Astrocyte (in vitro differentiated cells and primary cell): ENCODE results near the gene LIPI. TPM values are rescaled to one million over a fixed set of nuclear protein-coding genes. Genes with fewer than 3 reads are reported as not detected.

Source experiments
- DNase-seq: peaks from one replicate; pipeline ENCODE4 v3.0.0-alpha.2; 2010; ENCODE audit warnings: low read depth
- FAIRE-seq: peaks from 2 replicates; lab custom pipeline; 2011; peaks lifted over from hg19 to GRCh38; lab: Jason Lieb, UNC
- H2AFZ ChIP-seq: 2 replicates; pipeline ENCODE4 v1.6.0; 2012; ENCODE audit warnings: low read depth, low read length, inconsistent platforms
- H3K27ac ChIP-seq: 2 replicates; pipeline ENCODE4 v1.5.1; 2011; ENCODE audit warnings: low read depth, low read length, inconsistent platforms
- H3K27me3 ChIP-seq: 2 replicates; pipeline ENCODE4 v1.6.0; 2011; ENCODE audit warnings: low read length, inconsistent platforms; ENCODE audit not compliant: insufficient read depth
- H3K36me3 ChIP-seq: 2 replicates; pipeline ENCODE4 v1.5.1; 2011; ENCODE audit warnings: low read length, inconsistent platforms; ENCODE audit not compliant: insufficient read depth
- H3K4me1 ChIP-seq: 2 replicates; pipeline ENCODE4 v1.5.1; 2011; ENCODE audit warnings: low read length, inconsistent platforms; ENCODE audit not compliant: insufficient read depth
- H3K4me2 ChIP-seq: 2 replicates; pipeline ENCODE4 v1.6.0; 2012; ENCODE audit warnings: low read length, inconsistent platforms
- H3K4me3 ChIP-seq: 2 replicates; pipeline ENCODE4 v1.5.1; 2011; ENCODE audit warnings: low read depth, mild to moderate bottlenecking, low read length, inconsistent platforms; ENCODE audit not compliant: insufficient read depth
- H3K79me2 ChIP-seq: 2 replicates; pipeline ENCODE4 v1.6.0; 2012; ENCODE audit warnings: mild to moderate bottlenecking, low read length, inconsistent platforms; ENCODE audit not compliant: insufficient read depth
- H3K9ac ChIP-seq: 2 replicates; pipeline ENCODE4 v1.6.0; 2012; ENCODE audit warnings: mild to moderate bottlenecking, low read length, inconsistent platforms
- H3K9me3 ChIP-seq: 2 replicates; pipeline ENCODE4 v1.5.1; 2012; ENCODE audit warnings: low read depth, mild to moderate bottlenecking, low read length, inconsistent platforms; ENCODE audit not compliant: insufficient read depth
- H4K20me1 ChIP-seq: 2 replicates; pipeline ENCODE4 v1.6.0; 2012; ENCODE audit warnings: low read length, inconsistent platforms; ENCODE audit not compliant: insufficient read depth
- H3K27ac Mint-ChIP-seq: one replicate; pipeline ENCODE4 v1.8.0; 2021; ENCODE audit warnings: mild to moderate bottlenecking, mixed read lengths; ENCODE audit not compliant: unreplicated experiment
- H3K27me3 Mint-ChIP-seq: one replicate; pipeline ENCODE4 v1.8.0; 2021; ENCODE audit warnings: low read depth, mixed read lengths; ENCODE audit not compliant: unreplicated experiment
- H3K36me3 Mint-ChIP-seq: one replicate; pipeline ENCODE4 v1.8.0; 2021; ENCODE audit warnings: low read depth, mixed read lengths; ENCODE audit not compliant: unreplicated experiment
- H3K4me1 Mint-ChIP-seq: one replicate; pipeline ENCODE4 v1.8.0; 2021; ENCODE audit warnings: low read depth, mixed read lengths; ENCODE audit not compliant: unreplicated experiment
- H3K4me3 Mint-ChIP-seq: one replicate; pipeline ENCODE4 v1.8.0; 2021; ENCODE audit warnings: mild to moderate bottlenecking, moderate library complexity, mixed read lengths; ENCODE audit not compliant: unreplicated experiment
- H3K9me3 Mint-ChIP-seq: one replicate; pipeline ENCODE4 v1.8.0; 2021; ENCODE audit warnings: mild to moderate bottlenecking, mixed read lengths; ENCODE audit not compliant: unreplicated experiment
- CTCF ChIP-seq: IDR thresholded peaks from 2 replicates; pipeline ENCODE4 v1.5.1; 2011; ENCODE audit warnings: low read depth, mild to moderate bottlenecking, inconsistent platforms, low read length, moderate library complexity; ENCODE audit not compliant: insufficient read depth
- EZH2 ChIP-seq: IDR thresholded peaks from 2 replicates; pipeline ENCODE4 v1.6.1; 2012; ENCODE audit warnings: mild to moderate bottlenecking, low read length, inconsistent platforms; ENCODE audit not compliant: insufficient read depth
- total RNA-seq: library from RNA; stranded (reverse); gene quantifications from 2 replicates; pipeline ENCODE4 v1.2.1, GENCODE V29; 2021

LIPI gene
- total RNA-seq, 1 donor from 2014 or later, result not detected

GRCh38 chr21:14084068-14084501, 126.7 kb downstream of the LIPI start:
- H2AFZ ChIP-seq, result no peak overlapping the region
- H3K79me2 ChIP-seq, result no peaks in the 10 kb centered on the region
- DNase-seq (no peak), FAIRE-seq (no peak)
- H3K9ac ChIP-seq, result no peak overlapping the region
- no peaks in the 10 kb centered on the region for H3K9me3 ChIP-seq
- H3K27ac Mint-ChIP-seq, result no peak overlapping the region
- no peak overlapping the region for H3K4me2 ChIP-seq
- TF ChIP-seq EZH2 (no peak), CTCF (no peak)
- H3K27me3 Mint-ChIP-seq, result no peaks in the 10 kb centered on the region
- H3K4me1 ChIP-seq, result no peaks in the 10 kb centered on the region
- H3K4me3 ChIP-seq, result no peak overlapping the region
- no peaks in the 10 kb centered on the region for H4K20me1 ChIP-seq
- H3K36me3 ChIP-seq, result no peaks in the 10 kb centered on the region
- no peak overlapping the region for H3K4me3 Mint-ChIP-seq
- no peaks in the 10 kb centered on the region for H3K27me3 ChIP-seq
- no peaks in the 10 kb centered on the region for H3K4me1 Mint-ChIP-seq
- H3K27ac ChIP-seq, result no peak overlapping the region
- H3K36me3 Mint-ChIP-seq, result no peaks in the 10 kb centered on the region
- H3K9me3 Mint-ChIP-seq, result no peaks in the 10 kb centered on the region

DNA sequence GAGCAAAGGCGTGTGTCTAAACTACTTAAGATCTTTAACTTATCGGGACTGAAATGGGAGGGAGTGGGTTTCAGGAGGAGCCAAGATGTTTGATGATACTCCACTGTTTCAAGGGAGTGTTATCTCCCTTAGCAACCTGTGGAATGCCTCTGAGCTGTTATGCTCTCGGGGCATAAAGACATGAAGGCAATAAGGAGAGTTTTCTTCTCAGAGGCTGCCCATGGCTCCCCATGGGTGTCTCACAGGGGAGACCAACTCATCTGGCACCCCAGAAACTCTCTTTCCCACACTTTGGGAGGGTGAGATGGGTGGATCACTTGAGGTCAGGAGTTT, 130.0 kb downstream of the LIPI start:
- H3K36me3 ChIP-seq, result no peaks in the 10 kb centered on the region
- H3K4me3 ChIP-seq, result no peak overlapping the region
- DNase-seq (no peak), FAIRE-seq (no peak)
- H2AFZ ChIP-seq, result no peak overlapping the region
- no peaks in the 10 kb centered on the region for H3K36me3 Mint-ChIP-seq
- H3K27me3 ChIP-seq, result no peaks in the 10 kb centered on the region
- no peak overlapping the region for H3K27ac ChIP-seq
- H3K9me3 ChIP-seq, result no peaks in the 10 kb centered on the region
- no peak overlapping the region for H3K27ac Mint-ChIP-seq
- no peak overlapping the region for H3K4me3 Mint-ChIP-seq
- no peaks in the 10 kb centered on the region for H3K27me3 Mint-ChIP-seq
- H4K20me1 ChIP-seq, result no peaks in the 10 kb centered on the region
- H3K4me1 Mint-ChIP-seq, result peaks cover 7% of the 10 kb centered on the region
- H3K9me3 Mint-ChIP-seq, result no peaks in the 10 kb centered on the region
- no peaks in the 10 kb centered on the region for H3K4me1 ChIP-seq
- no peak overlapping the region for H3K9ac ChIP-seq
- H3K4me2 ChIP-seq, result no peak overlapping the region
- TF ChIP-seq CTCF (no peak), EZH2 (no peak)
- no peaks in the 10 kb centered on the region for H3K79me2 ChIP-seq

DNA sequence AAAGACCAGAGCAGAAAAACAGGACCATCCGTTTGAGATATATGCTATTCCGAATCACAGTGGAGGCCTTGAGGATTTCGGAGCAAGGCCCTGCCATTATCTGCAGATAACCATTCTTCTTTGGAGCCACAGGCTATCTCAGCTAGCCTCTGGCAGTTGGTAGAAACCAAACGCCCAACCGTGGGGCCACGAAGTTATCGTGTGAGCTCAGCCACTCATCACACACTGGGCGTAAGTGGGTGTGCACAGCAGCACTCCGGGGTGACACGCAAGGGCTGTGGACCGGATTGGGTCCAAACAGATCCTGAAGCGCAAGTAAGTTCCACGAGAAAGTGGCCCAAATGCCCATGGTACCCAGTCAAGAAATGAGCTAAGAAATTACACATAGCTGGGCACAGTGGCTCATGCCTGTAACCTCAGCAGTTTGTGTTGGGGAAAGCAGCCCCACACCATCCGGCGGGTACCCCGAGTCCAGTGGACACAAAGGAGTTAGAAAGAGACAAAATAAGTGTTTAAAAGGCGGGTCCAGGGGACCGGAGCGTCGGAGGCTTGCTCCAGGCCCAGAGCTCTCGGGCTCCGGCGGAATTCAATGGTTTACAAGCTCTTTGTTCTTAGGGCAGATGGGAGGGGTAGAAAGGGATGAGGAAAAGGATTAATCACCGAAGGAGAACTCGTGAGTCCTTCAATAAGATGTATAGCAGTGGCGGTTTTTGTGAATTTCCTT, 130.6 kb downstream of the LIPI start:
- Histone ChIP-seq H3K9me3 (no peaks in the 10 kb centered on the region), H3K27me3 (no peaks in the 10 kb centered on the region), H3K36me3 (no peaks in the 10 kb centered on the region), H4K20me1 (no peaks in the 10 kb centered on the region), H3K9ac (no peak overlapping the region), H2AFZ (no peak overlapping the region), H3K79me2 (no peaks in the 10 kb centered on the region), H3K4me1 (no peaks in the 10 kb centered on the region), H3K27ac (no peak overlapping the region), H3K4me3 (no peak overlapping the region), H3K4me2 (no peak overlapping the region)
- H3K27me3 Mint-ChIP-seq, result no peaks in the 10 kb centered on the region
- H3K4me3 Mint-ChIP-seq, result no peak overlapping the region
- TF ChIP-seq EZH2, result no peak
- TF ChIP-seq CTCF, result no peak
- no peaks in the 10 kb centered on the region for H3K36me3 Mint-ChIP-seq
- H3K4me1 Mint-ChIP-seq, result peaks cover 7% of the 10 kb centered on the region
- no peak overlapping the region for H3K27ac Mint-ChIP-seq
- no peak for DNase-seq
- FAIRE-seq, result no peak
- H3K9me3 Mint-ChIP-seq, result no peaks in the 10 kb centered on the region
